Stimulated activated CD4-positive, alpha-beta T cell treated with anti-CD3 and anti-CD28 coated beads, Interleukin-2, amount 100 ng/mL, for 4 hours (primary cell): ENCODE results near the gene USP17L5.
A peak's percentile ranks its signal among the peaks of the same experiment; 100 is the strongest.
"Not testable (repeated sequence)": the region's sequence is repeated elsewhere in the genome, so short reads cannot be mapped to it uniquely, and the experiment has no call there.

Source experiments
- DNase-seq: peaks from one replicate; pipeline ENCODE4 v3.0.0-alpha.2; 2020; ENCODE audit warnings: low read depth

Gene USP17L5

DNA sequence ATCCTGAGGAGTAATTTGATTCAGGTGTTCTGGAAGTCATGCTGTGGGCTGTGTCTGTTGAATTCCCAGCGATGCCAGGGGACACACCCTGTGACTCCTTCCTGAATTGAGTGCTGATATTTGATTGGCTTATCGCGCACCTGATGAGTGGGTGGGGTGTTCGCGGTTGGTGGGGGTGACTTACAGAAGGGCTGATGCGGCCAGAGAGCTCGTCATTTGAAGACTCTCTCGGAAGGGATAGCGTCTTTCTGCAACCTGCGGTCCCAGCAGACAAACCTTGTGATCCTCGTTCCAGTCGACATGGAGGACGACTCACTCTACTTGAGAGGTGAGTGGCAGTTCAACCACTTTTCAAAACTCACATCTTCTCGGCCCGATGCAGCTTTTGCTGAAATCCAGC, at the start of gene USP17L5:
USP17L5 (plus strand) TSS at position 301 of the 400 bp plus-strand sequence; CDS start at position 301, 0 bp downstream.
- not testable (repeated sequence) for DNase-seq

- not testable (repeated sequence) for DNase-seq
Measured at GRCh38 chr4:9324191-9324590, 15.0 kb upstream of the USP17L5 start.

DNA sequence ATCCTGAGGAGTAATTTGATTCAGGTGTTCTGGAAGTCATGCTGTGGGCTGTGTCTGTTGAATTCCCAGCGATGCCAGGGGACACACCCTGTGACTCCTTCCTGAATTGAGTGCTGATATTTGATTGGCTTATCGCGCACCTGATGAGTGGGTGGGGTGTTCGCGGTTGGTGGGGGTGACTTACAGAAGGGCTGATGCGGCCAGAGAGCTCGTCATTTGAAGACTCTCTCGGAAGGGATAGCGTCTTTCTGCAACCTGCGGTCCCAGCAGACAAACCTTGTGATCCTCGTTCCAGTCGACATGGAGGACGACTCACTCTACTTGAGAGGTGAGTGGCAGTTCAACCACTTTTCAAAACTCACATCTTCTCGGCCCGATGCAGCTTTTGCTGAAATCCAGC, 14.3 kb upstream of the USP17L5 start, which contains the start of gene USP17L24:
USP17L24 (plus strand) TSS at position 301 of the 400 bp plus-strand sequence; CDS start at position 301, 0 bp downstream.
- DNase-seq = not testable (repeated sequence)

GRCh38 chr4:9329611-9330010, 9.6 kb upstream of the USP17L5 start, which contains the start of gene USP17L25:
Gene USP17L25, plus strand, starts transcription at chr4:9329911. Its CDS starts 0 bp downstream, at chr4:9329911.
- not testable (repeated sequence) for DNase-seq

DNA sequence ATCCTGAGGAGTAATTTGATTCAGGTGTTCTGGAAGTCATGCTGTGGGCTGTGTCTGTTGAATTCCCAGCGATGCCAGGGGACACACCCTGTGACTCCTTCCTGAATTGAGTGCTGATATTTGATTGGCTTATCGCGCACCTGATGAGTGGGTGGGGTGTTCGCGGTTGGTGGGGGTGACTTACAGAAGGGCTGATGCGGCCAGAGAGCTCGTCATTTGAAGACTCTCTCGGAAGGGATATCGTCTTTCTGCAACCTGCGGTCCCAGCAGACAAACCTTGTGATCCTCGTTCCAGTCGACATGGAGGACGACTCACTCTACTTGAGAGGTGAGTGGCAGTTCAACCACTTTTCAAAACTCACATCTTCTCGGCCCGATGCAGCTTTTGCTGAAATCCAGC, 4.8 kb upstream of the USP17L5 start, which contains the start of gene USP17L26:
USP17L26 (plus strand) TSS at position 301 of the 400 bp plus-strand sequence; CDS start at position 301, 0 bp downstream.
- DNase-seq = not testable (repeated sequence)

- not testable (repeated sequence) for DNase-seq
Measured at GRCh38 chr4:9343848-9344247, 4.6 kb downstream of the USP17L5 start, which contains the start of gene USP17L27. Gene USP17L27, plus strand, starts transcription at chr4:9344148. Its CDS starts 0 bp downstream, at chr4:9344148.

GRCh38 chr4:9348593-9348992, 9.4 kb downstream of the USP17L5 start, which contains the start of gene USP17L28:
Gene USP17L28, plus strand, starts transcription at chr4:9348893. Its CDS starts 0 bp downstream, at chr4:9348893.
- DNase-seq = not testable (repeated sequence)

- not testable (repeated sequence) for DNase-seq
Measured at GRCh38 chr4:9350866-9351265, 11.7 kb downstream of the USP17L5 start.

DNA sequence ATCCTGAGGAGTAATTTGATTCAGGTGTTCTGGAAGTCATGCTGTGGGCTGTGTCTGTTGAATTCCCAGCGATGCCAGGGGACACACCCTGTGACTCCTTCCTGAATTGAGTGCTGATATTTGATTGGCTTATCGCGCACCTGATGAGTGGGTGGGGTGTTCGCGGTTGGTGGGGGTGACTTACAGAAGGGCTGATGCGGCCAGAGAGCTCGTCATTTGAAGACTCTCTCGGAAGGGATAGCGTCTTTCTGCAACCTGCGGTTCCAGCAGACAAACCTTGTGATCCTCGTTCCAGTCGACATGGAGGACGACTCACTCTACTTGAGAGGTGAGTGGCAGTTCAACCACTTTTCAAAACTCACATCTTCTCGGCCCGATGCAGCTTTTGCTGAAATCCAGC, 14.1 kb downstream of the USP17L5 start, which contains the start of gene USP17L29:
USP17L29 (plus strand) TSS at position 301 of the 400 bp plus-strand sequence; CDS start at position 301, 0 bp downstream.
- DNase-seq = not testable (repeated sequence)

- not testable (repeated sequence) for DNase-seq
Measured at GRCh38 chr4:9362829-9363228, 23.6 kb downstream of the USP17L5 start, which contains the start of gene USP17L30. Gene USP17L30, plus strand, starts transcription at chr4:9363129. Its CDS starts 0 bp downstream, at chr4:9363129.

DNA sequence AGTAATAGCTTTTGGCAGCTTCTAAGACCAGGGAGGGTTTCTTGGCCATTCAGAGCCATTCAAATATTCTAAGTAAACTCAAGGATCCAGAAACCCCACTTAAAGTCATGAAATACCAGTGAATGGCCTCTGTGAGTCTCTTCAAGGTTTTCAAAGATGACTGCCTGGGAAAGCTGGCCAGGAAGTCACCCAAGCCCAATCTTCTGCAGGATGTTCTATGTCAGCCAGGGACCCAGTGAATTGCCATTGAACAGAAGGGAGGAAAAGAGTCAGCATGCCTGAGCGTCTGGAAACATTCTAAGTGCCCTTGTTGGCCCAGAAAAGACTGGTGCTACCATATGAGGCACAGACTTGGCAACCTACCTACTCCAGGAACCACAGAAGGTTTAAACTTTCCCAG, 40.7 kb downstream of the USP17L5 start:
- not testable (repeated sequence) for DNase-seq

GRCh38 chr4:9381012-9381534, 41.9 kb downstream of the USP17L5 start:
- peak; percentile 44 for DNase-seq

DNA sequence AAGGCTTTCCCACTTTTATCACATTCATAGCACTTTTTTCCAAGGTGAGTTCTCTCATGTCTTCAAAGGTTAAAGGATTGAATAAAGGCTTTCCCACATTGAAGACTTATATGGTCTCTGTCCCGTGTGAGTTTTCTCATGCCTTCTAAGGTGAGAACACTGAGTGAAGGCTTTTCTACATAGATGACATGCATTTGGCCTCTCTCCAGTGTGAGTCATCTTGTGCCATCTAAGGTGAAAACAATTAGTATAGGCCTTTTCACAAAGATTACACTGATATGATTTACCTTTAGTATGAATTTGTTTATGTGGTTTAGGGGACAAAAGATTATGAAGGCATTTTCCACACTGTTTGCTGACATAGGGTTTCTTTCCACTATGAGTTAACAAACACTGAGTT, 44.9 kb downstream of the USP17L5 start:
- no peak for DNase-seq

DNA sequence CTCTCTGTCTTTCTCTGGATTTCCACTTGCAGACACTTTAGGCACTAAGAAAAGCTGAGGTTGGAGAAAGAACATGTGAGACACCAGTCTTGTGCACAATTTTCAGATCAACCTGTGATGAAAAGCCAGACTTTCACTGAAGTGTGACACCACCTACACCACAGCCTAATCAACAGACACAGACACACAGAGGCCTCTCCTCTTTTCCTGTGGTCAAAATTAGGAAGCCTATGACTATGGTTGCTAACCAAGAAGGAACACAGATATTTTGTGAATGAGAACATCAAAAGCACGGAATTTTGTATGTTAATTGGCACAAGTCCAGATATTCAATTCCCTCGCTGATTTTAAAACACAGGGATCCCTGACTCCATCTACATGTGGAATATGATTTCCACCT, 49.8 kb downstream of the USP17L5 start:
- DNase-seq = not testable (repeated sequence)
